HEK293 (cell line): ENCODE measurements around the gene CAPN8.

Experiments
- CTCF ChIA-PET: fragments of 350-600 bp; formaldehyde crosslinking; extraction: SDS; loops from one replicate; lab custom pipeline; 2021; ENCODE audit warnings: antibody characterized with exemption; lab: Yijun Ruan, JAX
- POLR2A ChIA-PET: fragments of 300-600 bp; formaldehyde crosslinking; extraction: SDS; loops from one replicate; lab custom pipeline; 2020; ENCODE audit warnings: antibody characterized with exemption, inconsistent platforms; lab: Yijun Ruan, JAX
- H3K27ac ChIP-seq: fragments of 200-500 bp; sonication (Bioruptor generic); 2 replicates; pipeline ENCODE4 v1.5.1; 2014; ENCODE audit warnings: low read depth, low read length, control low read depth, inconsistent platforms; ENCODE audit errors: extremely low read depth
- H3K36me3 ChIP-seq, 2 experiments: fragments of 200-500 bp in 1 of 2; sonication (Bioruptor generic) in 1 of 2; 1 replicate in 1 of 2; 2 replicates in 1 of 2; pipeline ENCODE4 v1.5.1; 2014 to 2017; ENCODE audit warnings: inconsistent platforms in 2 of 2, low read length in 2 of 2; ENCODE audit not compliant: control insufficient read depth in 2 of 2, insufficient read depth in 1 of 2
- H3K4me1 ChIP-seq: fragments of 200-500 bp; sonication (Bioruptor generic); 2 replicates; pipeline ENCODE4 v1.5.1; 2014; ENCODE audit warnings: mild to moderate bottlenecking, low read length, inconsistent platforms; ENCODE audit not compliant: control insufficient read depth, insufficient read depth
- H3K4me3 ChIP-seq: 2 replicates; pipeline ENCODE4 v1.5.1; 2011; ENCODE audit warnings: low read depth, mild to moderate bottlenecking, control low read depth, low read length, moderate library complexity
- H3K9me3 ChIP-seq: fragments of 200-500 bp; sonication (Bioruptor generic); 2 replicates; pipeline ENCODE4 v1.5.1; 2014; ENCODE audit warnings: low read depth, low read length, inconsistent platforms; ENCODE audit not compliant: control insufficient read depth, insufficient read depth
- GFI1B ChIP-seq: fragments of 450-650 bp; formaldehyde crosslinking; IDR thresholded peaks from 2 replicates; pipeline ENCODE4 v1.5.1; 2016; ENCODE audit warnings: missing biosample characterization, missing genetic modification characterization
- PRDM1 ChIP-seq: fragments of 450-650 bp; formaldehyde crosslinking; IDR thresholded peaks from 2 replicates; pipeline ENCODE4; 2016; ENCODE audit warnings: missing biosample characterization, missing genetic modification characterization
- SP2 ChIP-seq: fragments of 450-650 bp; formaldehyde crosslinking; IDR thresholded peaks from 2 replicates; pipeline ENCODE4 v1.5.1; 2016; ENCODE audit warnings: missing biosample characterization, missing genetic modification characterization
- ZBTB20 ChIP-seq: fragments of 450-650 bp; formaldehyde crosslinking; IDR thresholded peaks from 2 replicates; pipeline ENCODE4 v1.5.1; 2016; ENCODE audit warnings: missing biosample characterization, missing genetic modification characterization
- ZBTB48 ChIP-seq: fragments of 450-650 bp; formaldehyde crosslinking; IDR thresholded peaks from 2 replicates; pipeline ENCODE4 v1.5.1; 2016; ENCODE audit warnings: missing biosample characterization, missing genetic modification characterization
- ZFP37 ChIP-seq: fragments of 450-650 bp; formaldehyde crosslinking; IDR thresholded peaks from 2 replicates; pipeline ENCODE4 v1.5.1; 2016; ENCODE audit warnings: missing biosample characterization, missing genetic modification characterization
- ZNF239 ChIP-seq: fragments of 450-650 bp; formaldehyde crosslinking; IDR thresholded peaks from 2 replicates; pipeline ENCODE4 v1.5.1; 2016; ENCODE audit warnings: missing biosample characterization, missing genetic modification characterization
- ZNF341 ChIP-seq: fragments of 450-650 bp; formaldehyde crosslinking; IDR thresholded peaks from 2 replicates; pipeline ENCODE4; 2016; ENCODE audit warnings: low read depth, missing biosample characterization, missing genetic modification characterization
- ZNF600 ChIP-seq: fragments of 450-650 bp; formaldehyde crosslinking; IDR thresholded peaks from 2 replicates; pipeline ENCODE4 v1.5.1; 2016; ENCODE audit warnings: missing biosample characterization, missing genetic modification characterization
- ZNF664 ChIP-seq: fragments of 450-650 bp; formaldehyde crosslinking; IDR thresholded peaks from 2 replicates; pipeline ENCODE4 v1.5.1; 2016; ENCODE audit warnings: missing biosample characterization, missing genetic modification characterization
- ZNF670 ChIP-seq: fragments of 450-650 bp; formaldehyde crosslinking; IDR thresholded peaks from 2 replicates; pipeline ENCODE4 v1.5.1; 2016; ENCODE audit warnings: missing biosample characterization, missing genetic modification characterization, low read depth
- TF ChIP-seq, protein P1 (sequence below): fragments of 450-650 bp; formaldehyde crosslinking; IDR thresholded peaks from 2 replicates; pipeline ENCODE4 v1.5.1; 2016; ENCODE audit warnings: missing biosample characterization, missing genetic modification characterization
- TF ChIP-seq, protein P2 (sequence below): fragments of 450-650 bp; formaldehyde crosslinking; IDR thresholded peaks from 2 replicates; pipeline ENCODE4 v1.5.1; 2016; ENCODE audit warnings: missing biosample characterization, missing genetic modification characterization
- TF ChIP-seq, protein P3 (sequence below): fragments of 450-650 bp; formaldehyde crosslinking; conservative IDR thresholded peaks from 2 replicates; pipeline ENCODE4 v1.5.1; 2016; ENCODE audit warnings: low read depth, missing biosample characterization, missing genetic modification characterization

CAPN8 gene

DNA sequence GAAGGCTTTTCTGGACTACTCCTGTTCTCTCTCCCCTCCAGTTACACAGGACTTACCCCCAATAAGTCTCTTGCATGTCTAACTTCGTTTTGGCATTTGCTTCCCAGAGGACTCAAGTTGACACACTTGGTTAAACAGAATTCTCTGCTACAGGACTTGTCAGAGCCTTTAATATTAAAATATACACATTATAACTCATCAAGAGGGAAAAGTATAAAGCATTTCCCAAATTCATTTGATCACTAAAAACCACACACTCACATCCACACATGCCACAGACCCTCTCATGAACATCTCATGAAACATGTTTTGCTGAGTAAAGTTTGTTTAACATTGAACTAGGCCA, 38.1 kb upstream of the CAPN8 start:
- H3K4me3 ChIP-seq = no peak overlapping the region
- POLR2A ChIA-PET = no interaction called here
- TF ChIP-seq, protein P1, sequence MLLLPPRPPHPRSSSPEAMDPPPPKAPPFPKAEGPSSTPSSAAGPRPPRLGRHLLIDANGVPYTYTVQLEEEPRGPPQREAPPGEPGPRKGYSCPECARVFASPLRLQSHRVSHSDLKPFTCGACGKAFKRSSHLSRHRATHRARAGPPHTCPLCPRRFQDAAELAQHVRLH (tag by site-specific recombination) = no peak
- TF ChIP-seq ZNF239 (tag by site-specific recombination) (peak; percentile 100), ZNF600 (tag by site-specific recombination) (no peak)
- CTCF ChIA-PET = interaction anchor here (1.6 kb wide), 1 partner anchor 108 kb away, joined by 5 read pairs; no protein-coding TSS in a partner anchor
- peaks cover 36% of the 10 kb centered on the region for H3K4me1 ChIP-seq
- no peaks in the 10 kb centered on the region for H3K36me3 ChIP-seq
- H3K27ac ChIP-seq = no peak overlapping the region
- no peaks in the 10 kb centered on the region for H3K9me3 ChIP-seq

DNA sequence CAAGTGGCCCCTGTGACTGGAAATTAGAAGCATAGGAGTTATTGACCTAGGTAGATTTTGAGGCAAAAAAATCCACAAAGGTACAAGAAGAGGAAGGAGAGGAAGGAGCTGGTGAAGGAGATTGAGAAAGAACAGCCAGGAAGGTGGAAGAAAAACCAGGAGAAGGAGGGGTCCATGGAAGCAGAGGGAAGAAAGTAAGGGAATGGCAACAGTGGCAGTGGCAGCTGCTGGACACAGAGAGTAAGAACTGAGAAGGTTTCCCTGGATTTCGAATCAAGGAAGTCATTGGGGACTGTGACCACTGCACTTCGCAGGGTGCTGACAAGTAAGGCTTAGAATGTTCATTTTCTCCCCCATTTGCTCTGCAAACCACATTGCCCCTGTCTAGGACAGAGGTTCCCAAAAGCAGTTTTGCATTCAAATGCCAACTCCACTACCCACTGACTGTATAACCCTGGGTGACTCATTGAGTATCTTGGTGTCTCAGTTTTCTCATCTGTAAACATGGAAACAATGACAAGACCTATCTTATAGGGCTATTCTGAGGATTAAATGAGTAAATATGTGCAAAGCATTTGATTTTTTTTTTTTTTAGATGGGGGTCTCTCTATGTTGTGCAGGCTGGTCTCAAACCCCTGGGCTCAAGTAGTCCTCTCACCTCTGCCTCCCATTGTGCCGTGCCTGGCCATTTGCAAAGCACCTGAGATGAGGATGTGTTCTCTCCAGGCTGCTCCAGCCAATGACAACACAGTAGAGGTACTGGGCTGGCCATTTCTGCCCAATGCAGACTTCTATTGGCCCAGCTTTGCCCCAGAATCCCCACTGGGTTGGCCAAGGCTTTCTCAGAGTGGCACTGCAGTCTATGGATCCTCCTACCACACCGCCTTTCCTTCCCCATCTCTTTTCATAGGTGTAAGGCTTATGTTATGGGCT, 37.5 kb upstream of the CAPN8 start:
- Histone ChIP-seq H3K4me3 (no peak overlapping the region), H3K9me3 (no peaks in the 10 kb centered on the region), H3K36me3 (no peaks in the 10 kb centered on the region), H3K4me1 (peaks cover 34% of the 10 kb centered on the region), H3K27ac (no peak overlapping the region)
- ChIA-PET POLR2A (no interaction called here), CTCF (interaction anchor here (0.6 to 5.7 kb wide), 2 partner anchors 9 to 47 kb away, joined by 3 to 70 read pairs; no protein-coding TSS in a partner anchor)
- TF ChIP-seq ZNF664 (peak; percentile 95), ZBTB48 (tag by site-specific recombination) (peak; percentile 38; the same call in 1 of the 2 replicates), ZFP37 (tag by site-specific recombination) (0 out of 2 replicates have a peak, but pooled peaks have one; percentile 32), ZNF670 (tag by site-specific recombination) (no peak), PRDM1 (tag by site-specific recombination) (peak; percentile 86; the same call in 1 of the 2 replicates), ZNF341 (0 out of 2 replicates have a peak, but pooled peaks have one; percentile 36), GFI1B (tag by site-specific recombination) (no peak), ZBTB20 (tag by site-specific recombination) (no peak), SP2 (peak; percentile 19)
- TF ChIP-seq, protein P2, sequence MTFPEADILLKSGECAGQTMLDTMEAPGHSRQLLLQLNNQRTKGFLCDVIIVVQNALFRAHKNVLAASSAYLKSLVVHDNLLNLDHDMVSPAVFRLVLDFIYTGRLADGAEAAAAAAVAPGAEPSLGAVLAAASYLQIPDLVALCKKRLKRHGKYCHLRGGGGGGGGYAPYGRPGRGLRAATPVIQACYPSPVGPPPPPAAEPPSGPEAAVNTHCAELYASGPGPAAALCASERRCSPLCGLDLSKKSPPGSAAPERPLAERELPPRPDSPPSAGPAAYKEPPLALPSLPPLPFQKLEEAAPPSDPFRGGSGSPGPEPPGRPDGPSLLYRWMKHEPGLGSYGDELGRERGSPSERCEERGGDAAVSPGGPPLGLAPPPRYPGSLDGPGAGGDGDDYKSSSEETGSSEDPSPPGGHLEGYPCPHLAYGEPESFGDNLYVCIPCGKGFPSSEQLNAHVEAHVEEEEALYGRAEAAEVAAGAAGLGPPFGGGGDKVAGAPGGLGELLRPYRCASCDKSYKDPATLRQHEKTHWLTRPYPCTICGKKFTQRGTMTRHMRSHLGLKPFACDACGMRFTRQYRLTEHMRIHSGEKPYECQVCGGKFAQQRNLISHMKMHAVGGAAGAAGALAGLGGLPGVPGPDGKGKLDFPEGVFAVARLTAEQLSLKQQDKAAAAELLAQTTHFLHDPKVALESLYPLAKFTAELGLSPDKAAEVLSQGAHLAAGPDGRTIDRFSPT (tag by site-specific recombination) = 0 out of 2 replicates have a peak, but pooled peaks have one; percentile 21
- TF ChIP-seq, protein P3, sequence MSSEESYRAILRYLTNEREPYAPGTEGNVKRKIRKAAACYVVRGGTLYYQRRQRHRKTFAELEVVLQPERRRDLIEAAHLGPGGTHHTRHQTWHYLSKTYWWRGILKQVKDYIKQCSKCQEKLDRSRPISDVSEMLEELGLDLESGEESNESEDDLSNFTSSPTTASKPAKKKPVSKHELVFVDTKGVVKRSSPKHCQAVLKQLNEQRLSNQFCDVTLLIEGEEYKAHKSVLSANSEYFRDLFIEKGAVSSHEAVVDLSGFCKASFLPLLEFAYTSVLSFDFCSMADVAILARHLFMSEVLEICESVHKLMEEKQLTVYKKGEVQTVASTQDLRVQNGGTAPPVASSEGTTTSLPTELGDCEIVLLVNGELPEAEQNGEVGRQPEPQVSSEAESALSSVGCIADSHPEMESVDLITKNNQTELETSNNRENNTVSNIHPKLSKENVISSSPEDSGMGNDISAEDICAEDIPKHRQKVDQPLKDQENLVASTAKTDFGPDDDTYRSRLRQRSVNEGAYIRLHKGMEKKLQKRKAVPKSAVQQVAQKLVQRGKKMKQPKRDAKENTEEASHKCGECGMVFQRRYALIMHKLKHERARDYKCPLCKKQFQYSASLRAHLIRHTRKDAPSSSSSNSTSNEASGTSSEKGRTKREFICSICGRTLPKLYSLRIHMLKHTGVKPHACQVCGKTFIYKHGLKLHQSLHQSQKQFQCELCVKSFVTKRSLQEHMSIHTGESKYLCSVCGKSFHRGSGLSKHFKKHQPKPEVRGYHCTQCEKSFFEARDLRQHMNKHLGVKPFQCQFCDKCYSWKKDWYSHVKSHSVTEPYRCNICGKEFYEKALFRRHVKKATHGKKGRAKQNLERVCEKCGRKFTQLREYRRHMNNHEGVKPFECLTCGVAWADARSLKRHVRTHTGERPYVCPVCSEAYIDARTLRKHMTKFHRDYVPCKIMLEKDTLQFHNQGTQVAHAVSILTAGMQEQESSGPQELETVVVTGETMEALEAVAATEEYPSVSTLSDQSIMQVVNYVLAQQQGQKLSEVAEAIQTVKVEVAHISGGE = no peak
